Natural killer cell treated with Interleukin-12 subunit alpha and Interleukin-12 subunit beta and Interleukin-15 and Interleukin-18, amount 100 ng/mL, for 72 hours (primary cell): Measurements from ENCODE around the gene LACTBL1. TPM values are rescaled to one million over a fixed set of nuclear protein-coding genes. Genes with fewer than 3 reads are reported as not detected.

ENCODE experiments used
- ATAC-seq, 2 donors: fragments of 150-1000 bp; cut with Tn5 transposase in 1 of 2; sonication (Bioruptor Pico), chemical (Tn5 transposase) in 1 of 2; 2 replicates each; pipeline ENCODE4 v1.10.0; 2021
- DNase-seq: peaks from one replicate; pipeline ENCODE4 v3.0.0; 2022; ENCODE audit warnings: low spot score
- H3K27ac Mint-ChIP-seq, 2 donors: 1 replicate in 1 of 2; 2 replicates in 1 of 2; pipeline ENCODE4 v1.8.0; 2022; ENCODE audit warnings: mixed read lengths in 2 of 2, mild to moderate bottlenecking in 1 of 2, moderate library complexity in 1 of 2
- H3K27me3 Mint-ChIP-seq, 2 donors: 1 replicate in 1 of 2; 2 replicates in 1 of 2; pipeline ENCODE4 v1.8.0; 2022; ENCODE audit warnings: mixed read lengths in 2 of 2
- H3K36me3 Mint-ChIP-seq: one replicate; pipeline ENCODE4 v1.8.0; 2022; ENCODE audit warnings: mixed read lengths
- H3K4me1 Mint-ChIP-seq, 2 donors: 1 replicate in 1 of 2; 2 replicates in 1 of 2; pipeline ENCODE4 v1.8.0; 2022; ENCODE audit warnings: low read depth in 2 of 2, mixed read lengths in 2 of 2, mild to moderate bottlenecking in 1 of 2
- H3K4me3 Mint-ChIP-seq: one replicate; pipeline ENCODE4 v1.8.0; 2022; ENCODE audit warnings: mixed read lengths
- H3K9me3 Mint-ChIP-seq: 2 replicates; pipeline ENCODE4 v1.8.0; 2022; ENCODE audit warnings: mixed read lengths
- total RNA-seq, 2 donors: library from RNA; stranded (reverse); gene quantifications; one replicate each; pipeline ENCODE4 v1.2.3, GENCODE V29; 2022

LACTBL1 gene
- total RNA-seq, 2 donors from 2014 or later, result not detected

DNA sequence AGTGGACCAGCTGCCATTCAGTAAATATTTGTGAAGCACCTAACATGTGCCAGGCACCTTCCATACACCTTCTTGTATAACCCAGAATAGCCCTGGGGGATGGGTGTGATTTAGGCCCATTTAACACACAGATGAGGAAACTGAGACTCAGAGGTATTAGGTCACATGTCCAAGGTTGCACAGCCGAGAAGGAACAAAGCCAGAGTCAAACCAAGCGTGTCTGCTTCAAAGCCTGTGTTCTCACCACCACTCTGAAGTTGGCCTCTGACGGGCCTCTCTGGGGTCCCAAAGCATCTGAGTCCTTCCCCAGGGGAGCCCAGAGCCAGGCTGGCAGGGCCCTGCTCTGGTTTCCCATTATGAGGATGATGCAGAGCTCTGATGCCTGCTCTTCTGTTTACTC, 65.1 kb downstream of the LACTBL1 start:
- DNase-seq (no peak), ATAC-seq (no peak)
- no peaks in the 10 kb centered on the region for H3K36me3 Mint-ChIP-seq
- H3K4me3 Mint-ChIP-seq, result no peak overlapping the region
- no peak overlapping the region for H3K27ac Mint-ChIP-seq
- H3K27me3 Mint-ChIP-seq, result peaks cover 4 to 5% of the 10 kb centered on the region in 2 donors
- H3K4me1 Mint-ChIP-seq, result no peaks in the 10 kb centered on the region
- H3K9me3 Mint-ChIP-seq, result no peaks in the 10 kb centered on the region

DNA sequence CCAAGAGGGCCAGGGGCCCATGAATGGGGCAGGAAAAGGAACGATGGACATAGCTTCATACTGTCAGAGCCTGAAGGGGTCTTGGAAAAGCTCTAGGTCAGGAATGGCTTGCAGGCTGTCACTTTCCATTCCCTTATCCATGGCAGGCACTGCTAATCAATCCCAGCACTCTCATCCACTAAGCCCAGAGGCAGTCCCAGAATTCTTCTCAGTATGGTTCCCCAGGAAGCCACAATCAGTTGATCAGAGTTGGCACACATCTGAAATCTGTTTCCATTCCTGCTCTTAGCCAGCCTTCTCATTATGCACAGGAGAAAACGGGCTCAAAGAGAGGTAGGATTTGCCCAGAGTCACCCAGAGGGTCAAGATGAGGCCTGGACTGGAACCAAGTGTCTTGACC, 65.7 kb downstream of the LACTBL1 start:
- Mint-ChIP-seq H3K27me3 (peaks cover 8 to 9% of the 10 kb centered on the region in 2 donors), H3K9me3 (no peaks in the 10 kb centered on the region), H3K4me1 (no peaks in the 10 kb centered on the region), H3K27ac (no peak overlapping the region), H3K36me3 (no peaks in the 10 kb centered on the region), H3K4me3 (no peak overlapping the region)
- ATAC-seq (no peak), DNase-seq (no peak)

DNA sequence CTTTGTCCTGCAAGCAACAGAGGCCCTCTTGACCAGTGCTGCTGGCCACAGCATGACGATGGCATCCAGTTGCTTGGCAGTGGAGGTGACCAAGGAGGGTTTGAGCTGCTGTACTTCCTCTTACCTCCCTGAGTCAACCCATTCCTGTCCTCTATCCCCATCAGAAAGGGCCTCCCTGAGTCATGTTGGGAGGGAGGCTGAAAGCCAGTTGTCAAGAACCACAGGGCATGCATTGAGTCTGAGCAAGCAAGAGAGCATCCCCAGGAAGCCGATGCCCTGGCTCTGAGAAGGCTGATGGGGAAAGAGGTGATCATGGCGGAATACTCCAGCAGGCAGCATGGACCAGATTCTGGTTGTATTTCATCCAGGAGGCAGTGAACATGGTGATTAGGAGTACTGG, 69.6 kb downstream of the LACTBL1 start:
- no peaks in the 10 kb centered on the region for H3K9me3 Mint-ChIP-seq
- H3K27ac Mint-ChIP-seq, result no peak overlapping the region
- H3K27me3 Mint-ChIP-seq, result peaks cover 12 to 15% of the 10 kb centered on the region in 2 donors
- no peak overlapping the region for H3K4me3 Mint-ChIP-seq
- H3K36me3 Mint-ChIP-seq, result no peaks in the 10 kb centered on the region
- ATAC-seq (no peak), DNase-seq (no peak)
- H3K4me1 Mint-ChIP-seq, result no peaks in the 10 kb centered on the region

Other genes starting within 250 kb of the LACTBL1 start
- not detected for gene TEX46, start 43.0 kb upstream of the LACTBL1 start, total RNA-seq
- 10 to 100 TPM; 48.9 to 69.1 TPM for gene KDM1A, start 46.6 kb upstream of the LACTBL1 start, total RNA-seq
- gene LUZP1, start 196.0 kb upstream of the LACTBL1 start, total RNA-seq, result 10 to 100 TPM; 42.7 to 43.1 TPM
- gene HTR1D, start 244.6 kb upstream of the LACTBL1 start, total RNA-seq, result not detected